Measurements from ENCODE around the gene BNC2. TPM values are rescaled to one million over a fixed set of nuclear protein-coding genes. Genes with fewer than 3 reads are reported as not detected.

Gene BNC2
- total and polyA plus RNA-seq, 2 of the 4 experiments (the other 2 are of a cell fraction): 15.5 to 45.2 TPM

- Histone ChIP-seq H3K4me1 (ENCODE audit: control insufficient read depth, insufficient read depth, low read length) (peaks cover 3% of the 10 kb centered on the region; the same call in 1 of the 2 replicates), H4K20me1 (ENCODE audit: insufficient read depth, low read length) (no peaks in the 10 kb centered on the region), H3K9ac (ENCODE audit: low read depth, low read length) (no peak overlapping the region), H3K4me2 (ENCODE audit: low read depth, low read length) (no peak overlapping the region), H2BK120ac (ENCODE audit: low read depth, low read length) (no peak overlapping the region), H3K36me3 (ENCODE audit: control insufficient read depth, insufficient read depth, low read length) (peaks cover 3% of the 10 kb centered on the region; the same call in 1 of the 2 replicates), H2BK20ac (ENCODE audit: low read depth, low read length) (no peak overlapping the region), H2AFZ (replicated peaks; ENCODE audit: low read length, poor library complexity) (no peak overlapping the region), H3K27ac (ENCODE audit: insufficient read depth, low read length) (no peak overlapping the region), H3K18ac (ENCODE audit: low read depth, low read length) (no peak overlapping the region), H3K9me3 (ENCODE audit: control insufficient read depth, insufficient read depth, low read length) (no peaks in the 10 kb centered on the region), H2BK15ac (ENCODE audit: low read depth, low read length) (0 out of 3 replicates have a peak overlapping the region, but pooled peaks have one; percentile 21), H3K27me3 (ENCODE audit: control insufficient read depth, insufficient read depth, low read length) (no peaks in the 10 kb centered on the region), H4K91ac (ENCODE audit: insufficient read depth, low read depth, low read length) (no peak overlapping the region), H2BK5ac (ENCODE audit: low read depth, low read length, poor library complexity, severe bottlenecking) (no peak overlapping the region), H4K8ac (ENCODE audit: low read depth in 2 of 2, low read length in 2 of 2) (no peak overlapping the region), H3K4ac (ENCODE audit: low read depth, low read length) (no peak overlapping the region), H3K14ac (replicated peaks; ENCODE audit: low read depth, low read length) (0 out of 2 replicates have a peak overlapping the region, but pooled peaks have one; percentile 11), H2AK5ac (ENCODE audit: low read depth, low read length) (no peak overlapping the region), H4K5ac (ENCODE audit: low read depth, low read length) (no peak overlapping the region), H3K56ac (ENCODE audit: extremely low read depth, insufficient read depth, low read length) (no peak overlapping the region), H3K79me1 (ENCODE audit: low read depth in 1 of 2, low read length in 2 of 2) (peaks cover 39 to 65% of the 10 kb centered on the region in 2 experiments), H3K4me3 (ENCODE audit: insufficient read depth, low read depth, low read length) (no peak overlapping the region), H3K9me1 (ENCODE audit: insufficient read depth, low read length) (0 out of 2 replicates have a peak, but pooled peaks cover 3% of the 10 kb centered on the region), H2AK9ac (replicated peaks; ENCODE audit: low read depth, low read length, poor library complexity) (no peak overlapping the region), H3K23ac (ENCODE audit: low read depth, low read length) (no peak overlapping the region)
- in situ Hi-C loops (cut with MboI; ENCODE audit: low sequenced_read_pairs): no loop called here
- CTCF ChIA-PET: no interaction called here
- POLR2A ChIA-PET (ENCODE audit: unreplicated experiment): interaction anchor here (0.6 kb wide), 1 partner anchor 201 kb away, joined by 3 read pairs; no protein-coding TSS in a partner anchor
- DNase-seq (no peak), ATAC-seq (ENCODE audit: low read depth) (no peak)
- intact Hi-C loops (cut with micrococcal nuclease): no loop called here
- dilution Hi-C loops (cut with HindIII; ENCODE audit: low sequenced_read_pairs, unreplicated experiment): no loop called here
- no peak for TF ChIP-seq MAZ (IDR thresholded peaks at IDR 0.05; ENCODE audit: borderline replicate concordance, low read depth, low read length)
- no peak for TF ChIP-seq RAD21 (IDR thresholded peaks at IDR 0.05; ENCODE audit: low read length)
- TF ChIP-seq BHLHE40 (IDR thresholded peaks at IDR 0.05; ENCODE audit: low read depth, low read length): no peak
- no peak for TF ChIP-seq SMC3 (IDR thresholded peaks at IDR 0.05; ENCODE audit: low read depth, low read length)
- TF ChIP-seq MXI1 (IDR thresholded peaks at IDR 0.05; ENCODE audit: borderline replicate concordance, low read depth, low read length): no peak
- TF ChIP-seq RFX5 (IDR thresholded peaks at IDR 0.05; ENCODE audit: low read depth, low read length): no peak
- no peak for TF ChIP-seq POLR2A (IDR thresholded peaks at IDR 0.05; ENCODE audit: low read depth, low read length)
- no CpG with 5 or more reads among the region's 2 CpGs for WGBS, 2 experiments (ENCODE audit: extremely low coverage in 2 of 2, insufficient read length in 1 of 2)
- no TSS peak for BruUV-seq (replicated peaks)
Measured at GRCh38 chr9:16690205-16690604, 180.3 kb downstream of the BNC2 start.
